HK-2 (cell line): Measurements from ENCODE around the gene HINT1.
"Not testable (repeated sequence)": the region's sequence is repeated elsewhere in the genome, so short reads cannot be mapped to it uniquely, and the experiment has no call there.

Source experiments
- DNase-seq: peaks from one replicate; pipeline ENCODE4 v3.0.0-alpha.2; 2018; ENCODE audit not compliant: unreplicated experiment

HINT1 gene

GRCh38 chr5:131165119-131165727 is at the start of gene HINT1:
HINT1 (minus strand) TSS chr5:131165256; CDS start chr5:131165205, 51 bp downstream.
- DNase-seq, result peak; percentile 89

DNA sequence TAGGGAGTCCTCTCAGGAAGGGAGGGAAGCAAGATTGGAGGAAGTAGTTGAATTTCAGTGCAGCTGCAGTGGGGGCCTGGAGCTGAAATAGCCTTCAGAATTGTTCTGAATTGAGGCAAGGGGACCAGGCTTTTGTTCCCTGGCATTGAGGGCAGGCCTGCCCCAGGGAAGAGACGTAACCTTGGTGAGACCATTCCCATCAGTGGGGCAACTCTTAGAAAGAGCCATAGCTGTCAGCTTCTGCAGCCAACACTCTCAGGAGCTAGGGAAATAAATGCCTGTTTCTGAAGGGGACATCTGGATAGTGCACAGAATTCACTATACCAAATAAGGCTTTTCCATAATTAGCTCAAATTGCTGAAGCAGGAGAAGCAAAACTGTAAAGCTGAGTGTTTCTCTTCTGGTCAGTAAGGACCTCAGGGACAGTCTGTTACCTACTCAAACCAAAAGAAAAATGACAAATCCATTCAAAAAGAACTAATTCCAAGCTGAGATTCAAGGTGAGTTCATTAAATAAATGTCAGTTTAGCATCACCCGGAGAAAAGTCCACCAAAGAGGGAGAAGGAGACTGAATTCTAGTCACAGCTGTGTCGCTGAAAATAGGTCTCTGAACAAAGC is 49.7 kb upstream of the HINT1 start:
- DNase-seq, result no peak

DNA sequence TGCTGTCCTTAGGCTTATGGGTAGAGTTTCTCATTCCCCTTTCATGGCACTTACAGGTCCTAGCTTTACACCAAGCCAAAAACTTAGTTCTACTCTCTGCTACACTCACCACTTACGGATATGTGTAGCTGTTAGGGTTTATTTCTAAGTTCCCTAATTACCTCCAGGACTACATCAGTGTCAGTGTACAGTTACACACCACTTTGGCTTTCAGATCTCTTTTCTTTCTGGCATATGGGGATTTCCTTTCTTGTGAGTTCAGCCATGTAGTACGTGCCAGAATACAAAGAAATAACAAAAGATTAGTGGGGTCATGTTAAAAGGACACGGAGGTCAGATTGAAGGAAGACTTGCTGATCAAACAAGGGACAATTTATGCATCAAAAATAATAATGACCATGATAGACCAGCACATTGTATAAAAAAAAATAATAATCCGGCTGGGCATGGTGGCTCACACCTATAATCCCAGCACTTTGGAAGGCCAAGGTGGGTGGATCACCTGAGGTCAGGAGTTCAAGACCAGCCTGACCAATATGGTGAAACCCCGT is 47.5 kb upstream of the HINT1 start:
- DNase-seq, result no peak

- DNase-seq, result no peak
Observed at GRCh38 chr5:131211669-131212068, 46.6 kb upstream of the HINT1 start.

- no peak for DNase-seq
Observed at GRCh38 chr5:131210151-131210510, 45.1 kb upstream of the HINT1 start.

DNA sequence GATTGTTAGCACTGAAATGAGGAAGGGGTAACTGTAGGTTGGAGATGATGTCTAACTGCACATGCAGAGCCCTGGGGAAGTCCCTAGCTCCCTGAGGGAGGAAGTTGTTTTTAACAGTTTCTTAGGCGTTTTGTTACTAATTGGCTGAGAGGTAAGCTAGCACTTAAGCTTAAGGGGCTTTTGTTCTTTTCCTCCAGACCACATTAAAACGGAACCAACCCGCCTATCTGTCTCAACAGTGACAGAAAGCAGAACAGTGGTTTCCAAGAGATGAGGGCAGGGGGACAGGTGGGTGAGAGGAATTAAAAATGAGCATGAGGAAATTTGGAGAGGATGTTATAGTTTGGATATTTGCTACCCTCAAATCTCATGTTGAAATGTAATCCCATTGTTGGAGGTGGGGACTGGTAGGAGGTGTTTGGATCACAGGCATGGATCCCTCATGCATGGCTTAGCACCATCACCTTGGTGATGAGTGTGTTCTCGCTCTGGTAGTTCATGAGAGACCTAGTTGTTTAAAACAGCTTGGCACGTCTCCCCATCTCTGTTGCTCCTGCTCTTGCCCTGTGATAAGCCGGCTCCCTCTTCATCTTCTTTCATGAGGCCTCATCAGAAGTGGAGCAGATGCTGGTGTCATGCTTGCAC is 44.6 kb upstream of the HINT1 start:
- peak; percentile 2 for DNase-seq

GRCh38 chr5:131209175-131209505 is 44.1 kb upstream of the HINT1 start:
- DNase-seq, result no peak

- no peak for DNase-seq
Observed at GRCh38 chr5:131206772-131207171, 41.7 kb upstream of the HINT1 start.

DNA sequence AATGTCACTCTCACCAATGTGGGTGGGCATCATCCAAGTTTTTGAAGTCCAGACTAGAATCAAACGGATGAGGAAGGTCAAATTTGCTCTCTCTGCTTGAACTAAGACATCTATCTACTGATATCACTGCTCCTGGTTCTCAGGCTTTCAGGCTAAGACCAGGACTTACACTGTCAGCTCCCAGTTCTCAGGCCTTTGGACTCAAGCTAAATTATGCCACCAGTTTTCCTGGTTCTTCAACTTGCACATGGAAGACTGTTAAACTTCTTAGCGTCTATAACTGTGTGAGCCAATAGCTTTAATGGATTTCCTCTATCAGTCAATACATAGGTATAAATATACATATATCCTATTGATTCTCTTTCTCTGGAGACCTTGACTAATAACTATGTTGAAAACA is 41.0 kb upstream of the HINT1 start:
- no peak for DNase-seq

GRCh38 chr5:131204964-131205363 is 39.9 kb upstream of the HINT1 start:
- DNase-seq, result no peak

- DNase-seq, result no peak
Observed at GRCh38 chr5:131200560-131200959, 35.5 kb upstream of the HINT1 start.

DNA sequence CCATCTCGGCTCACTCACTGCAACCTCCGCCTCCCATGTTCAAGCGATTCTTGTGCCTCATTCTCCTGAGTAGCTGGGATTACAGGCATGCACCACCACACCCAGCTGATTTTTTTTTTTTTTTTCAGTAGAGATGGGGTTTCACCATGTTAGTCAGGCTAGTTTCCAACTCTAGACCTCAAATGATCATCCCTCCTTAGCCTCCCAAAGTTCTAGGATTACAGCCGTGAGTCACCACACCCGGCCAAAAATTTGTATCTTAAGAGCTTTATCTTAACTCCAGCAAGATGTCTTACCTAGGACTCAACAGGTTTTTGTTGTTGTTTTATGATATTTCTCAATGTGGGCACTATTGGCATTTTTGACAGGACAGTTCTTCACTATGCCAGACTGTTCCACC is 33.6 kb upstream of the HINT1 start:
- no peak for DNase-seq

- no peak for DNase-seq
Observed at GRCh38 chr5:131196331-131196730, 31.3 kb upstream of the HINT1 start.

- no peak for DNase-seq
Observed at GRCh38 chr5:131195696-131196095, 30.6 kb upstream of the HINT1 start.

- no peak for DNase-seq
Observed at GRCh38 chr5:131194725-131195124, 29.7 kb upstream of the HINT1 start.

- DNase-seq, result not testable (repeated sequence)
Observed at GRCh38 chr5:131193897-131194296, 28.8 kb upstream of the HINT1 start.

- DNase-seq, result no peak
Observed at GRCh38 chr5:131193106-131193505, 28.1 kb upstream of the HINT1 start.

GRCh38 chr5:131186561-131187256 is 21.7 kb upstream of the HINT1 start:
- DNase-seq, result no peak

DNA sequence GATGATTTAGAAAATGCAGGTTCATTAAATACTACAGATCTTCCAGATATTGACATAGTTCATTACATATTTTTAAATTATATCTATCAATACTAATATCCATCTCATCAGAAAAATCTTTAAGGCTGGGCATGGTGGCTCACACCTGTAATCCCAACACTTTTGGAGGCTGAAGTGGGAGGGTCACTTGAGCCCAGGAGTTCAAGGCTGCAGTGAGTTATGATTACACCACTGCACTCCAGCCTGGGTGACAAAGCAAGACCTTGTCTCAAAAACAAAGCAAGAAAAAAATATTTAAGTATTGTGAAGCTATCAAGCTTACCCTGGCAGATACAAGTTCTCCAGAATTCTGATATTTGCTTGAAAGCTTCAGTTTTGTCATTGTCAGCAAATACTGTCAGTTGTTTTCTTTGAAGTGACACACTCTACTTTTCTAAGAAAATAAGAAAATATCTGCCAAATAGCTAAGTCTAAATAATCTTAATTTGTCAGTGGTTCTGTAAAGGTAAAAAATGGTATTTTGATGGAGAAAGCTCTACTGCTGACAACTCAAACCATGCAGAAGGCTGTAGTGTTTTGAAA is 20.6 kb upstream of the HINT1 start:
- DNase-seq, result no peak

DNA sequence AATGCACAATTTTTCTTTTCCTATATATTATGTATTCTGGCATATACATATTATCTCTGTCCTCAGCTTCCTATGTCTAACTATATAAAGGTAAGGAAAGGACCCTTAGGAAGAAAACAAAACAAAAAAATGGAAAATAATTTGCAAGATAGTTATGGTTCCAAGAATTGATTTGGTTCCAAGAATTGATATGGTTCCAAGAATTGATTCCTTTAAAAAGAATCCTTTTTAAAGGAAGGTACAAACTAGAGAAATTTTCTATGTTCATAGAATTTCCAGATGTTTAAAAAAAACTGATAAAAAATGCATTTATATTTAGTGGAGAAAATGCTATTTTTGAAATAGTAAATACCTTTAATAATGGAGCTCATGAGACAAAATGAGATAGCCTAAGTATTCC is 17.8 kb upstream of the HINT1 start:
- DNase-seq, result no peak

GRCh38 chr5:131180407-131180806 is 15.4 kb upstream of the HINT1 start:
- no peak for DNase-seq

DNA sequence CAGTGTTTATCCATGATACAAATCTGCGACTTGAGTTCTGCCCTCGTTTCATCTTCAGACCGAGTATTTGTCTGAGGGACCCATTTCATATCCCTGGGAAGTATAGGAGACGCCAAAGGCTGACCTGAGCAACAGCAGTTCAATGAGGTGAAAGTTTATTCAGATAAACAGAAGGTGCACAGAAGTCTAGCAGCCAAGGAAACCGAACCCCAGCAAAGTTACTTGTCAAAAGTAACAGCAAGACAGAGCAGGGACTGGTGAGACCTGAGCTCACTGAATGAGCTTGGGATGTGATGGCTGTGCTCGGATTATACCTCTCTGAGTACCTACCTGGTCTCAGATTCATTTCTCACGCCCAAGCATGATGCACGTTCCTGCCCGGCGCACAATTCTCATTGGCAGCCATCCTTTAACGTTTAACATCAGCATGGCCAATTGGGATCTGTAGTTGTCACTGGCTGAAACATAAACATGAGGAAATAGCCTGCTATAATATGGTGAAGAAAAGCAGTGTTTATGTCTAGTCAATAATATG is 6.3 kb upstream of the HINT1 start:
- no peak for DNase-seq
